B cell (primary cell): Measurements from ENCODE around the gene FLAD1. TPM values are rescaled to one million over a fixed set of nuclear protein-coding genes. Genes with fewer than 3 reads are reported as not detected.

Experiments
- ATAC-seq: fragments of 200-7000 bp; cut with Tn5 transposase; one replicate; pipeline ENCODE4 v1.10.0; 2021; ENCODE audit warnings: low read depth, mild to moderate bottlenecking, moderate number of reproducible peaks, moderate library complexity
- CTCF ChIA-PET: fragments of 350-600 bp; sonication (Branson Sonifier 250); formaldehyde crosslinking; loops from one replicate; lab custom pipeline; 2021; ENCODE audit warnings: antibody characterized with exemption, inconsistent platforms; lab: Charles Lee
- POLR2A ChIA-PET: fragments of 350-600 bp; sonication (Branson Sonifier 250); formaldehyde crosslinking; loops from one replicate; lab custom pipeline; 2021; ENCODE audit warnings: antibody characterized with exemption; lab: Charles Lee
- DNase-seq: peaks from one replicate; pipeline ENCODE4 v3.0.0; 2013
- H2AFZ ChIP-seq: 2 replicates; pipeline ENCODE4 v1.6.1; 2012; ENCODE audit warnings: mild to moderate bottlenecking, low read depth, low read length; ENCODE audit not compliant: insufficient read depth, poor library complexity, severe bottlenecking
- H3K27ac ChIP-seq, 2 donors: 1 replicate in 1 of 2; 2 replicates in 1 of 2; pipeline ENCODE4 v1.5.1; 2012 to 2013; ENCODE audit warnings: low read length in 2 of 2, mild to moderate bottlenecking in 2 of 2, moderate library complexity in 1 of 2
- H3K27me3 ChIP-seq, 4 experiments: fragments of 200-600 bp in 1 of 4; sonication (generic) in 1 of 4; replicated peaks in 1 of 4; 1 replicate in 2 of 4; 2 replicates in 2 of 4; pipeline versions ENCODE4 v1.6.1 to v1.7.0; 2013 to 2016; ENCODE audit warnings: low read length in 3 of 4, mild to moderate bottlenecking in 2 of 4, mixed read lengths in 1 of 4, moderate library complexity in 1 of 4; ENCODE audit not compliant: insufficient read depth in 4 of 4, control insufficient read depth in 3 of 4; ENCODE audit errors: control extremely low read depth in 1 of 4
- H3K36me3 ChIP-seq, 2 experiments: replicated peaks in 1 of 2; 1 replicate in 1 of 2; 2 replicates in 1 of 2; pipeline versions ENCODE4 v1.6.1 to v1.7.1; 2013; ENCODE audit warnings: low read length in 1 of 2; ENCODE audit not compliant: insufficient read depth in 2 of 2, control insufficient read depth in 1 of 2; ENCODE audit errors: control extremely low read depth in 1 of 2, extremely low read depth in 1 of 2
- H3K4me1 ChIP-seq, 2 donors: fragments of 200-600 bp in 1 of 2; sonication (generic) in 1 of 2; 1 replicate in 1 of 2; 2 replicates in 1 of 2; pipeline versions ENCODE4 v1.5.1 to v1.6.1; 2013 to 2017; ENCODE audit warnings: low read length in 2 of 2; ENCODE audit not compliant: control insufficient read depth in 2 of 2, insufficient read depth in 2 of 2
- H3K4me2 ChIP-seq: replicated peaks from 2 replicates; pipeline ENCODE3; 2012; ENCODE audit warnings: mild to moderate bottlenecking, low read depth, low read length; ENCODE audit not compliant: poor library complexity, severe bottlenecking
- H3K4me3 ChIP-seq, 5 experiments: fragments of 200-600 bp in 1 of 5; sonication (generic) in 1 of 5; 1 replicate in 3 of 5; 2 replicates in 2 of 5; pipeline versions ENCODE4 v1.5.1 to v1.7.0; 2011 to 2016; ENCODE audit warnings: low read length in 4 of 5, mild to moderate bottlenecking in 4 of 5, low read depth in 2 of 5, control low read depth in 1 of 5, moderate library complexity in 1 of 5; ENCODE audit not compliant: insufficient read depth in 1 of 5; ENCODE audit errors: control extremely low read depth in 1 of 5, extremely low read depth in 1 of 5
- H3K79me2 ChIP-seq: fragments of 200-600 bp; sonication (generic); one replicate; pipeline ENCODE4 v1.6.0; 2016; ENCODE audit warnings: low read length; ENCODE audit not compliant: control insufficient read depth, insufficient read depth
- H3K9ac ChIP-seq: fragments of 200-600 bp; sonication (generic); 2 replicates; pipeline ENCODE4 v1.6.1; 2017; ENCODE audit warnings: mild to moderate bottlenecking, low read length, moderate library complexity
- H3K9me3 ChIP-seq, 3 donors: one replicate each; pipeline versions ENCODE4 v1.6.1 to v1.7.1; 2013; ENCODE audit warnings: low read length in 2 of 3; ENCODE audit not compliant: control insufficient read depth in 2 of 3, insufficient read depth in 1 of 3; ENCODE audit errors: control extremely low read depth in 1 of 3
- H4K20me1 ChIP-seq: 2 replicates; pipeline ENCODE4 v1.6.0; 2012; ENCODE audit warnings: mild to moderate bottlenecking, low read length; ENCODE audit not compliant: insufficient read depth, control insufficient read depth, poor library complexity, severe bottlenecking
- H3K27ac Mint-ChIP-seq: one replicate; pipeline ENCODE4 v1.8.0; 2021; ENCODE audit warnings: mixed read lengths
- H3K27me3 Mint-ChIP-seq: one replicate; pipeline ENCODE4 v1.8.0; 2021; ENCODE audit warnings: mixed read lengths
- H3K4me1 Mint-ChIP-seq: one replicate; pipeline ENCODE4 v1.8.0; 2021; ENCODE audit warnings: mixed read lengths
- H3K4me3 Mint-ChIP-seq: one replicate; pipeline ENCODE4 v1.8.0; 2021; ENCODE audit warnings: mixed read lengths
- H3K9me3 Mint-ChIP-seq: one replicate; pipeline ENCODE4 v1.8.0; 2022; ENCODE audit warnings: mixed read lengths; ENCODE audit not compliant: insufficient read depth
- EZH2 ChIP-seq: IDR thresholded peaks from 2 replicates; pipeline ENCODE4 v1.6.1; 2012; ENCODE audit warnings: borderline replicate concordance, low read depth, mild to moderate bottlenecking, moderate library complexity, low read length; ENCODE audit not compliant: insufficient read depth, poor library complexity, severe bottlenecking
- WGBS: methylation state at CpG from one replicate; pipeline ENCODE4 v1.1.5; 2013; ENCODE audit warnings: missing lambda C conversion rate; ENCODE audit not compliant: insufficient coverage; 5-methylcytosine and 5-hydroxymethylcytosine counted together
- intact Hi-C: fragments of 100-400 bp; cut with micrococcal nuclease; formaldehyde crosslinking; loops from one replicate; pipeline ENCODE4 v1.10.0; 2022
- polyA plus RNA-seq: library from polyadenylated mRNA; depleted of rRNA; stranded (reverse); fragments of >200 nt; gene quantifications from 2 replicates; pipeline ENCODE4 v1.2.3, GENCODE V29; 2012
- total RNA-seq, 2 donors: library from RNA; stranded (reverse); fragments of 120-200 nt in 1 of 2; gene quantifications; 1 replicate in 1 of 2; 2 replicates in 1 of 2; pipeline versions ENCODE4 v1.2.3 to v1.2.4, GENCODE V29; 2013 to 2022
- TF ChIP-seq, protein P1 (sequence below): fragments of 200-600 bp; IDR thresholded peaks from one replicate; pipeline ENCODE4 v1.8.0; 2022; ENCODE audit warnings: antibody characterized with exemption, mild to moderate bottlenecking

FLAD1 gene
- total and polyA plus RNA-seq, 2 donors (not counting 1 experiment from before 2014, with no cell fraction given) = 51.4 to 83.0 TPM

DNA sequence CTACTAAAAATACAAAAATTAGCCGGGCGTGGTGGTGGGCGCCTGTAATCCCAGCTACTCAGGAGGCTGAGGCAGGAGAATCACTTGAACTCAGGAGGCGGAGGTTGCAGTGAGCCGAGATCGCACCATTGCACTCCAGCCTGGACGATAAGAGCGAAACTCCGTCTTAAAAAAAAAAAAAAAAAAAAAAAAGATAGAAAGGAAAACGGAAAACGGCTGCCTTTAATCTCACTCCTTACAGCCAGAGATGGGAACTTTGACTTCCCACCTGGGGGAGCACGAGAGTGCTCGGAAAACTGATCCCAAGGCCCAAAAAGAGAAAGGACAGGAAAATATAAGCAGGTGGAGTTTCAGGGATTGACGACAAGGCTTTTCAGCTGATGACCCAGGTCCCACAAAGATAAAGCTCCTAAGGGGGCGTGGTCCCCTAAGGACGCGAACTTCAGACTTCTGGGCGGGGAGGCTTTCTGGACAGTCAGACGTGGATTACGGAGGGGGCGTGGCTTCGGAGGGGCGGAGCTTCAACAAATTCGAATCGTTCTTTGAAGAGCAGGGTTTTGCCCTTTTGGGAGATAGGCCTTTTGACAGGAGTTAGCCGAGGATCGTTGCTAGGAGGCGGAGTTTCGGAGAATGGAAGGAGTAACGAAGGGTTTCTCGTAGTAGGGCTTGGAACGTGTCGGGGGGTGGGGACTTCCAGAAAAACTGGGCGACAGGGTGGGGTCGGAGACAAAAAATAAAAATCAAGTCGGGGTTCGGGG is 9.6 kb upstream of the FLAD1 start:
- DNase-seq = peak; percentile 94
- Histone ChIP-seq H3K36me3 (peaks cover 0 to 18% of the 10 kb centered on the region in 2 experiments), H3K9ac (peak overlapping the region; percentile 86), H3K4me3 (peak overlapping the region; percentile 71 to 99 (median 90)), H3K79me2 (peaks cover 67% of the 10 kb centered on the region), H3K9me3 (no peaks in the 10 kb centered on the region), H3K4me1 (peaks cover 22 to 44% of the 10 kb centered on the region in 2 donors), H4K20me1 (peaks cover 39% of the 10 kb centered on the region), H3K4me2 (peak overlapping the region; percentile 86), H3K27me3 (no peaks in the 10 kb centered on the region), H3K27ac (peak overlapping the region; percentile 90 to 94), H2AFZ (peak overlapping the region; percentile 68)
- intact Hi-C loops = loop anchor here (1.0 to 5.0 kb wide), 5 partner anchors 12 to 199 kb away; partner anchors contain the start of genes KRTCAP2, PYGO2 and TRIM46
- no peaks in the 10 kb centered on the region for H3K27me3 Mint-ChIP-seq
- 1% methylated on average over 25 of the region's 37 CpGs for WGBS
- ChIA-PET CTCF (interaction anchor here (0.6 to 8.7 kb wide), 21 partner anchors 10 to 638 kb away, joined by 3 to 110 read pairs (median 4); partner anchors contain the start of genes FLAD1, KRTCAP2, PBXIP1 and PMVK), POLR2A (interaction anchor here (0.7 to 3.8 kb wide), 14 partner anchors 10 to 868 kb away, joined by 3 to 32 read pairs (median 8); partner anchors contain the start of genes FLAD1, PBXIP1, PMVK and PYGO2)
- H3K9me3 Mint-ChIP-seq = no peaks in the 10 kb centered on the region
- H3K4me3 Mint-ChIP-seq = no peak overlapping the region
- H3K4me1 Mint-ChIP-seq = peaks cover 30% of the 10 kb centered on the region
- TF ChIP-seq, protein P1, sequence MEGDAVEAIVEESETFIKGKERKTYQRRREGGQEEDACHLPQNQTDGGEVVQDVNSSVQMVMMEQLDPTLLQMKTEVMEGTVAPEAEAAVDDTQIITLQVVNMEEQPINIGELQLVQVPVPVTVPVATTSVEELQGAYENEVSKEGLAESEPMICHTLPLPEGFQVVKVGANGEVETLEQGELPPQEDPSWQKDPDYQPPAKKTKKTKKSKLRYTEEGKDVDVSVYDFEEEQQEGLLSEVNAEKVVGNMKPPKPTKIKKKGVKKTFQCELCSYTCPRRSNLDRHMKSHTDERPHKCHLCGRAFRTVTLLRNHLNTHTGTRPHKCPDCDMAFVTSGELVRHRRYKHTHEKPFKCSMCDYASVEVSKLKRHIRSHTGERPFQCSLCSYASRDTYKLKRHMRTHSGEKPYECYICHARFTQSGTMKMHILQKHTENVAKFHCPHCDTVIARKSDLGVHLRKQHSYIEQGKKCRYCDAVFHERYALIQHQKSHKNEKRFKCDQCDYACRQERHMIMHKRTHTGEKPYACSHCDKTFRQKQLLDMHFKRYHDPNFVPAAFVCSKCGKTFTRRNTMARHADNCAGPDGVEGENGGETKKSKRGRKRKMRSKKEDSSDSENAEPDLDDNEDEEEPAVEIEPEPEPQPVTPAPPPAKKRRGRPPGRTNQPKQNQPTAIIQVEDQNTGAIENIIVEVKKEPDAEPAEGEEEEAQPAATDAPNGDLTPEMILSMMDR = no peak
- no peak for TF ChIP-seq EZH2
- ATAC-seq = peak; percentile 18
- no peak overlapping the region for H3K27ac Mint-ChIP-seq
